Gastroesophageal sphincter (tissue), 4 donors: ENCODE results near the gene CLDN5. TPM values are rescaled to one million over a fixed set of nuclear protein-coding genes. Genes with fewer than 3 reads are reported as not detected.

Source experiments
- ATAC-seq: fragments of 150-250 bp; one replicate; pipeline ENCODE4 v1.9.1; 2016; ENCODE audit warnings: mild to moderate bottlenecking, moderate library complexity
- H3K27ac ChIP-seq, 4 donors: fragments of 200-600 bp; sonication (generic) in 3 of 4; 1 replicate in 3 of 4; 2 replicates in 1 of 4; pipeline ENCODE4 v1.5.1; 2016 to 2019
- H3K27me3 ChIP-seq: fragments of 200-600 bp; sonication (generic); one replicate; pipeline ENCODE4 v1.5.1; 2019
- H3K36me3 ChIP-seq, 2 donors: fragments of 200-600 bp; sonication (generic); one replicate each; pipeline ENCODE4 v1.5.1; 2019; ENCODE audit warnings: control low read depth in 1 of 2
- H3K4me1 ChIP-seq, 3 donors: fragments of 200-600 bp; sonication (generic); 1 replicate in 2 of 3; 2 replicates in 1 of 3; pipeline ENCODE4 v1.5.1; 2016 to 2019; ENCODE audit warnings: control low read depth in 2 of 3
- H3K4me3 ChIP-seq, 2 donors: fragments of 200-600 bp; sonication (generic); one replicate each; pipeline ENCODE4 v1.5.1; 2019; ENCODE audit warnings: mild to moderate bottlenecking in 1 of 2, moderate library complexity in 1 of 2
- H3K9me3 ChIP-seq, 3 donors: fragments of 200-600 bp; sonication (generic); one replicate each; pipeline ENCODE4 v1.5.1; 2017 to 2019; ENCODE audit warnings: control low read depth in 2 of 3
- EP300 ChIP-seq: sonication (generic); formaldehyde crosslinking; IDR thresholded peaks from one replicate; pipeline ENCODE4 v1.6.1; 2017; ENCODE audit warnings: antibody characterized with exemption, mild to moderate bottlenecking
- POLR2A ChIP-seq, 2 donors: fragments of 450-650 bp; IDR thresholded peaks; one replicate each; pipeline ENCODE4 v1.6.1; 2017; ENCODE audit warnings: antibody characterized with exemption in 2 of 2, mild to moderate bottlenecking in 2 of 2, moderate library complexity in 1 of 2
- POLR2AphosphoS5 ChIP-seq: sonication (generic); formaldehyde crosslinking; IDR thresholded peaks from one replicate; pipeline ENCODE4 v1.6.1; 2017; ENCODE audit warnings: antibody characterized with exemption
- WGBS, 2 donors: methylation state at CpG; one replicate each; pipeline ENCODE4 v1.1.5; 2018; ENCODE audit warnings: low coverage in 1 of 2; 5-methylcytosine and 5-hydroxymethylcytosine counted together
- total RNA-seq, 4 donors: library from RNA; depleted of rRNA; stranded (reverse); fragments of >200 nt; gene quantifications; one replicate each; pipeline ENCODE4 v1.1.0, GENCODE V29; 2016
- TF ChIP-seq, protein P1 (sequence below), 4 experiments: fragments of 200-600 bp in 2 of 4; fragments of 450-650 bp in 2 of 4; sonication (generic) in 1 of 4; IDR thresholded peaks; one replicate each; pipeline ENCODE4 v1.5.1; 2017 to 2019; ENCODE audit warnings: antibody characterized with exemption in 4 of 4, mild to moderate bottlenecking in 2 of 4, moderate library complexity in 2 of 4

The CLDN5 gene
- total RNA-seq, 4 donors from 2014 or later = 29.6 to 149 (median 93.3) TPM

DNA sequence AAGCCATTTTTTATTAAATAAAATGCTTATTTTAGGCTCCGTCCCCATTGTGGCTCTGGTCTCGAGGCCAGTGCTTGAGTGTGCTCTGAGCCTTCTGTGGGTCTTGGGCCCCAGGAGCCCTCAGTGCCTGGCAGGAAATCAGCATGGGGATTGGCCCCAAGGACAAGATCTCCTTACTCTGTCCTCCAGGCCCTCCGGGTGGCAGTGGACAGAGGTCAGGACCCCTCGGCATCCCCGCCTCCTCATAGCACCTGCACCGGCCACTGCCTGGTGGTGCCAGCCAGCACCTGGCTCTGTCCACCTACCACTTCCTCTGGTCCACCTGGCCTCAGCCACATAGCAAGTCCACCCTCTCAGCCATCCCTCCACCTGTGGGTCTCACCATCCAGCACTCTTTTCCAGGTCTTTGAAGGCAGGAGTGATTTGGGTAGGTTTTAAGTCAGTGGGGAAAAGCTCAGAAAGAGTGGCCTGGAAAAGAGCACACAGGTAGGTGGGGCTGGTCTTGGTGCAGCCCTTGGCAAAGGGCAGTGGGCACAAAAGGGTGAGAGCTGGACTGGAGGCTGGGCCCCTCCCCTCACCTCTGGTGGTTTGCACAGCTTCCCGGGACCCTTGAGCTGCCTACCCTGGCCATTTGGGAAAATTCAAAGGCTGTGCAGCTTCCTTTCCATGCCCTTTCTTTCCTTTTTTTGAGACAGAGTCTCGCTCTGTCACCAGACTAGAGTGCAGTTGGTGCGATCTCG is 3.5 kb downstream of the CLDN5 start:
- H3K27me3 ChIP-seq = peaks cover 43% of the 10 kb centered on the region
- peak overlapping the region in 1 of 2 donors; percentile 48 for H3K4me3 ChIP-seq
- peaks cover 0 to 22% (median 0%) of the 10 kb centered on the region in 3 donors for H3K4me1 ChIP-seq
- H3K9me3 ChIP-seq = no peaks in the 10 kb centered on the region
- ATAC-seq = no peak
- 89 to 97% methylated on average over 3 to 7 of the region's 10 CpGs for WGBS, 2 donors
- no peaks in the 10 kb centered on the region for H3K36me3 ChIP-seq
- peak overlapping the region in 1 of 4 donors; percentile 70 for H3K27ac ChIP-seq
- no peak for TF ChIP-seq POLR2AphosphoS5
- TF ChIP-seq, protein P1, sequence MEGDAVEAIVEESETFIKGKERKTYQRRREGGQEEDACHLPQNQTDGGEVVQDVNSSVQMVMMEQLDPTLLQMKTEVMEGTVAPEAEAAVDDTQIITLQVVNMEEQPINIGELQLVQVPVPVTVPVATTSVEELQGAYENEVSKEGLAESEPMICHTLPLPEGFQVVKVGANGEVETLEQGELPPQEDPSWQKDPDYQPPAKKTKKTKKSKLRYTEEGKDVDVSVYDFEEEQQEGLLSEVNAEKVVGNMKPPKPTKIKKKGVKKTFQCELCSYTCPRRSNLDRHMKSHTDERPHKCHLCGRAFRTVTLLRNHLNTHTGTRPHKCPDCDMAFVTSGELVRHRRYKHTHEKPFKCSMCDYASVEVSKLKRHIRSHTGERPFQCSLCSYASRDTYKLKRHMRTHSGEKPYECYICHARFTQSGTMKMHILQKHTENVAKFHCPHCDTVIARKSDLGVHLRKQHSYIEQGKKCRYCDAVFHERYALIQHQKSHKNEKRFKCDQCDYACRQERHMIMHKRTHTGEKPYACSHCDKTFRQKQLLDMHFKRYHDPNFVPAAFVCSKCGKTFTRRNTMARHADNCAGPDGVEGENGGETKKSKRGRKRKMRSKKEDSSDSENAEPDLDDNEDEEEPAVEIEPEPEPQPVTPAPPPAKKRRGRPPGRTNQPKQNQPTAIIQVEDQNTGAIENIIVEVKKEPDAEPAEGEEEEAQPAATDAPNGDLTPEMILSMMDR (IDR thresholded peaks at IDR 0.05) = no peak
- TF ChIP-seq EP300 = no peak
- no peak for TF ChIP-seq POLR2A (IDR thresholded peaks at IDR 0.05)

DNA sequence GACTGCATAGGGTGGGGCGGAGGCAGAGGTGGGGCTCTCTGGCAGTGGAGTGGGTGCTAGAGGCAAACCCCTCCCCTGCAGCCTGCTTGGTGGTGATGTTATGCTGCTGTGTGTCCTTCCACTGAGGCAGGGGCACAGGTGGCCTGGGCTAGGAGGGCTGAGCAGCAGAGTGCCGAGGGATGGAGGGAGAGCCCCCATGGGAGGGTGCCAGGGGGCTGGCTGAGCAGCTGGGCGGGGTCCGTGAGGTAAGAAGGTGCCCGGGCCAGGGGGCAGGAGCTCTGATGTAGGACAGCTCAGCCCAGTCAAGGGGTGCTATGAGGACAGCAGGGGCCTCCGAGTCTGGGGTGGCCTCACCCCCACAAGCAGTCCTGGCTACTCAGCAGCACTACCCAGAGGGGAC is 4.2 kb downstream of the CLDN5 start:
- no peaks in the 10 kb centered on the region for H3K36me3 ChIP-seq
- peaks cover 0 to under 1% (median 0%) of the 10 kb centered on the region in 3 donors for H3K9me3 ChIP-seq
- H3K27me3 ChIP-seq = peaks cover 36% of the 10 kb centered on the region
- H3K4me3 ChIP-seq = no peak overlapping the region
- WGBS, 2 donors = 98% methylated on average over 6 of the region's 6 CpGs; no CpG with 5 or more reads in 1 of the 2 donors
- peak overlapping the region in 2 of 4 donors; percentile 22 to 24 for H3K27ac ChIP-seq
- TF ChIP-seq, protein P1 (IDR thresholded peaks at IDR 0.05) = no peak
- no peak for TF ChIP-seq POLR2AphosphoS5
- TF ChIP-seq POLR2A (IDR thresholded peaks at IDR 0.05) = no peak
- TF ChIP-seq EP300 = no peak
- no peak for ATAC-seq
- peaks cover 0 to 22% (median 0%) of the 10 kb centered on the region in 3 donors for H3K4me1 ChIP-seq

- peaks cover 0 to 8% (median 0%) of the 10 kb centered on the region in 3 donors for H3K9me3 ChIP-seq
- WGBS, 2 donors = 76% methylated on average over 10 of the region's 17 CpGs; no CpG with 5 or more reads in 1 of the 2 donors
- H3K4me3 ChIP-seq = no peak overlapping the region
- H3K36me3 ChIP-seq = no peaks in the 10 kb centered on the region
- peak overlapping the region in 1 of 4 donors; percentile 22 for H3K27ac ChIP-seq
- ATAC-seq = no peak
- H3K27me3 ChIP-seq = peaks cover 28% of the 10 kb centered on the region
- peaks cover 0 to 14% (median 0%) of the 10 kb centered on the region in 3 donors for H3K4me1 ChIP-seq
- TF ChIP-seq, protein P1 (IDR thresholded peaks at IDR 0.05) = no peak
- TF ChIP-seq POLR2A (IDR thresholded peaks at IDR 0.05) = no peak
- no peak for TF ChIP-seq EP300
- TF ChIP-seq POLR2AphosphoS5 = no peak
Observed at GRCh38 chr22:19519041-19519926, 4.9 kb downstream of the CLDN5 start.

DNA sequence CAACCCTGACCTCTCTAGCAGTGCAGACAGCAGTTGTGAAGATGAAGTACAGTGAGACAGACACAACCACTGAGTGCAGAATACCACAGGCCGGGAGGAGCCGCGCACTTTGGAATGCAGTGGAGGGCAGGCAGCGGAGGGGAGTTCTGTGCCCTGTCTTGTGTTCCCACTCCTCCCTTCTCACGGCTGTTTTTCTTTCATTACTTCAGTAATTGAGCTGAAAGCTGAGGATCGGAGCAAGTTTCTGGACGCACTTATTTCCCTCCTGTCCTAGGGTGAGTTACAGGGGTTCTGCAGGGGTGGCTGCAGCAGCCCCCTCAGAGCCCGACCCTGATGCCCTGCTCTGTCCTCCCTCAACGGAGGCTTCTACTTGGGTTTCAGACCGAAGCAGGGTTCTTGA is 5.6 kb downstream of the CLDN5 start:
- WGBS, 2 donors = 92% methylated on average over 7 of the region's 10 CpGs; no CpG with 5 or more reads in 1 of the 2 donors
- H3K4me3 ChIP-seq = no peak overlapping the region
- TF ChIP-seq EP300 = no peak
- TF ChIP-seq, protein P1 (IDR thresholded peaks at IDR 0.05) = no peak
- no peak for TF ChIP-seq POLR2AphosphoS5
- no peak for TF ChIP-seq POLR2A (IDR thresholded peaks at IDR 0.05)
- peaks cover 22% of the 10 kb centered on the region for H3K27me3 ChIP-seq
- H3K36me3 ChIP-seq = no peaks in the 10 kb centered on the region
- no peak for ATAC-seq
- no peak overlapping the region for H3K27ac ChIP-seq
- H3K4me1 ChIP-seq = peaks cover 0 to 8% (median 0%) of the 10 kb centered on the region in 3 donors
- peaks cover 0 to 14% (median 0%) of the 10 kb centered on the region in 3 donors for H3K9me3 ChIP-seq
